H1 (cell line): ENCODE results near the gene TM9SF1. TPM values are rescaled to one million over a fixed set of nuclear protein-coding genes. Genes with fewer than 3 reads are reported as not detected.

Source experiments
- CTCF ChIA-PET: fragments of 300-600 bp; sonication (Branson Sonifier 250); formaldehyde crosslinking; loops from one replicate; lab custom pipeline; 2021; ENCODE audit not compliant: partially characterized antibody; lab: Charles Lee
- POLR2A ChIA-PET: fragments of 300-600 bp; sonication (Branson Sonifier 250); formaldehyde crosslinking; loops from one replicate; lab custom pipeline; 2021; ENCODE audit warnings: inconsistent platforms; ENCODE audit not compliant: partially characterized antibody; lab: Charles Lee
- DNase-seq, 2 experiments: peaks; one replicate each; pipeline versions ENCODE4 v3.0.0 to v3.0.0-alpha.2; 2010 to 2022; ENCODE audit warnings: low spot score in 2 of 2, low read depth in 1 of 2, mixed read lengths in 1 of 2
- FAIRE-seq: peaks from 2 replicates; lab custom pipeline; 2011; peaks lifted over from hg19 to GRCh38; lab: Jason Lieb, UNC
- H2AFZ ChIP-seq: 2 replicates; pipeline ENCODE4 v1.8.1; 2012; ENCODE audit warnings: low read length, inconsistent platforms
- H2AK5ac ChIP-seq: 2 replicates; pipeline ENCODE4 v1.6.1; 2013; ENCODE audit warnings: low read depth, low read length
- H2BK120ac ChIP-seq: replicated peaks from 2 replicates; pipeline ENCODE3; 2013; ENCODE audit warnings: low read depth, low read length, inconsistent platforms
- H2BK12ac ChIP-seq: 2 replicates; pipeline ENCODE4 v1.6.1; 2013; ENCODE audit warnings: low read depth, low read length
- H2BK15ac ChIP-seq: 2 replicates; pipeline ENCODE4 v1.6.1; 2013; ENCODE audit warnings: low read length
- H2BK20ac ChIP-seq: 2 replicates; pipeline ENCODE4 v1.6.1; 2013; ENCODE audit warnings: low read length
- H2BK5ac ChIP-seq: 2 replicates; pipeline ENCODE4 v1.6.1; 2013; ENCODE audit warnings: low read depth, low read length
- H3K14ac ChIP-seq: 2 replicates; pipeline ENCODE4 v1.6.1; 2013; ENCODE audit warnings: inconsistent platforms; ENCODE audit not compliant: insufficient read length
- H3K18ac ChIP-seq: 2 replicates; pipeline ENCODE4 v1.6.1; 2013; ENCODE audit warnings: low read length; ENCODE audit errors: extremely low read depth
- H3K23ac ChIP-seq: 2 replicates; pipeline ENCODE4 v1.6.1; 2013; ENCODE audit warnings: inconsistent platforms; ENCODE audit not compliant: insufficient read length
- H3K23me2 ChIP-seq: 2 replicates; pipeline ENCODE4 v1.6.1; 2013; ENCODE audit warnings: low read depth, low read length
- H3K27ac ChIP-seq: 2 replicates; pipeline ENCODE4 v1.6.1; 2011; ENCODE audit warnings: low read depth, low read length, inconsistent platforms
- H3K27me3 ChIP-seq, 4 experiments: replicated peaks in 1 of 4; 1 replicate in 1 of 4; 2 replicates in 3 of 4; pipeline versions ENCODE4 v1.6.1 to v1.8.1; 2011 to 2013; ENCODE audit warnings: low read length in 3 of 4, mild to moderate bottlenecking in 3 of 4, inconsistent platforms in 2 of 4, mixed read lengths in 2 of 4, moderate library complexity in 1 of 4; ENCODE audit not compliant: control insufficient read depth in 3 of 4, insufficient read depth in 3 of 4; ENCODE audit errors: extremely low read depth in 1 of 4
- H3K36me3 ChIP-seq, 4 experiments: 2 replicates each; pipeline versions ENCODE4 v1.6.1 to v1.8.1; 2011 to 2013; ENCODE audit warnings: mild to moderate bottlenecking in 4 of 4, low read length in 3 of 4, moderate library complexity in 2 of 4, control low read depth in 1 of 4, inconsistent platforms in 1 of 4; ENCODE audit not compliant: insufficient read depth in 4 of 4, control insufficient read depth in 2 of 4
- H3K4ac ChIP-seq: replicated peaks from 2 replicates; pipeline ENCODE3; 2013; ENCODE audit warnings: low read length, low read depth, mixed read lengths, inconsistent platforms; ENCODE audit not compliant: insufficient read length
- H3K4me1 ChIP-seq, 4 experiments: replicated peaks in 1 of 4; 1 replicate in 1 of 4; 2 replicates in 3 of 4; pipeline versions ENCODE4 v1.6.1 to v1.8.1; 2011 to 2013; ENCODE audit warnings: low read length in 3 of 4, inconsistent platforms in 2 of 4, mixed read lengths in 1 of 4; ENCODE audit not compliant: insufficient read depth in 4 of 4, control insufficient read depth in 3 of 4
- H3K4me2 ChIP-seq, 2 experiments: 2 replicates each; pipeline versions ENCODE4 v1.6.1 to v1.8.1; 2011 to 2013; ENCODE audit warnings: low read depth in 2 of 2, low read length in 2 of 2, control low read depth in 1 of 2, inconsistent platforms in 1 of 2, mild to moderate bottlenecking in 1 of 2; ENCODE audit not compliant: insufficient read depth in 1 of 2
- H3K4me3 ChIP-seq, 4 experiments: fragments of 200-600, 300-600 bp in 1 of 4; sonication (generic), shearing (Covaris generic), sonication (Bioruptor Twin) in 1 of 4; 2 replicates each; pipeline versions ENCODE4 v1.5.1 to v1.8.1; 2011 to 2016; ENCODE audit warnings: low read length in 4 of 4, low read depth in 3 of 4, control low read depth in 2 of 4, inconsistent platforms in 2 of 4, mild to moderate bottlenecking in 2 of 4, mixed read lengths in 1 of 4, moderate library complexity in 1 of 4; ENCODE audit not compliant: insufficient read depth in 2 of 4; ENCODE audit errors: extremely low read depth in 1 of 4
- H3K56ac ChIP-seq: replicated peaks from 2 replicates; pipeline ENCODE3; 2013; ENCODE audit warnings: low read depth, mild to moderate bottlenecking, mixed read lengths, low read length, inconsistent platforms; ENCODE audit not compliant: insufficient read length
- H3K79me1 ChIP-seq: 2 replicates; pipeline ENCODE4 v1.6.1; 2013; ENCODE audit warnings: low read depth, low read length, control low read depth
- H3K79me2 ChIP-seq, 2 experiments: 2 replicates each; pipeline versions ENCODE4 v1.6.1 to v1.8.1; 2012 to 2013; ENCODE audit warnings: low read length in 2 of 2, mild to moderate bottlenecking in 2 of 2, inconsistent platforms in 1 of 2; ENCODE audit not compliant: insufficient read depth in 2 of 2, control insufficient read depth in 1 of 2
- H3K9ac ChIP-seq, 4 experiments: replicated peaks in 1 of 4; 1 replicate in 1 of 4; 2 replicates in 3 of 4; pipeline versions ENCODE4 v1.6.1 to v1.8.1; 2011 to 2013; ENCODE audit warnings: low read depth in 3 of 4, low read length in 3 of 4, control low read depth in 2 of 4, mild to moderate bottlenecking in 2 of 4, moderate library complexity in 2 of 4, inconsistent platforms in 1 of 4; ENCODE audit errors: extremely low read depth in 1 of 4
- H3K9me3 ChIP-seq, 2 experiments: 2 replicates each; pipeline versions ENCODE4 v1.6.1 to v1.8.1; 2012 to 2013; ENCODE audit warnings: mild to moderate bottlenecking in 2 of 2, moderate library complexity in 2 of 2, control low read depth in 1 of 2, inconsistent platforms in 1 of 2, low read depth in 1 of 2, low read length in 1 of 2, mixed read lengths in 1 of 2; ENCODE audit not compliant: insufficient read depth in 2 of 2
- H4K20me1 ChIP-seq, 2 experiments: replicated peaks in 1 of 2; 2 replicates each; pipeline versions ENCODE3 to v1.8.1; 2011 to 2013; ENCODE audit warnings: inconsistent platforms in 2 of 2, low read length in 2 of 2, mild to moderate bottlenecking in 1 of 2; ENCODE audit not compliant: insufficient read depth in 2 of 2, control insufficient read depth in 1 of 2
- H4K5ac ChIP-seq: 2 replicates; pipeline ENCODE4 v1.6.1; 2013; ENCODE audit warnings: low read length, low read depth, mixed read lengths, inconsistent platforms; ENCODE audit not compliant: insufficient read length
- H4K8ac ChIP-seq: 2 replicates; pipeline ENCODE4 v1.8.0; 2013; ENCODE audit warnings: mild to moderate bottlenecking, moderate library complexity, low read length, inconsistent platforms; ENCODE audit not compliant: insufficient read depth; ENCODE audit errors: extremely low read depth
- H4K91ac ChIP-seq: replicated peaks from 2 replicates; pipeline ENCODE3; 2013; ENCODE audit warnings: low read length, mixed read lengths, inconsistent platforms; ENCODE audit not compliant: insufficient read length
- CTBP2 ChIP-seq: IDR thresholded peaks from 2 replicates; pipeline ENCODE4 v1.7.0; 2011; ENCODE audit warnings: borderline replicate concordance, mild to moderate bottlenecking, moderate library complexity, mixed read lengths, low read length; ENCODE audit not compliant: insufficient read depth, insufficient read length
- E2F6 ChIP-seq: IDR thresholded peaks from 2 replicates; pipeline ENCODE4 v1.6.1; 2012; ENCODE audit warnings: inconsistent platforms
- EGR1 ChIP-seq: IDR thresholded peaks from 2 replicates; pipeline ENCODE4 v1.6.1; 2011; ENCODE audit warnings: low read depth, low read length, borderline replicate concordance
- HDAC2 ChIP-seq, 2 experiments: fragments of 300-600 bp in 1 of 2; sonication (generic) in 1 of 2; IDR thresholded peaks; 2 replicates each; pipeline ENCODE4 v1.6.1; 2011 to 2012; ENCODE audit warnings: low read depth in 2 of 2, low read length in 2 of 2, mild to moderate bottlenecking in 2 of 2, moderate library complexity in 2 of 2, borderline replicate concordance in 1 of 2, inconsistent platforms in 1 of 2
- KDM5A ChIP-seq: fragments of 200-600 bp; IDR thresholded peaks from 2 replicates; pipeline ENCODE4 v1.7.1; 2012; ENCODE audit warnings: mild to moderate bottlenecking, low read length, inconsistent platforms, mixed read lengths
- SP4 ChIP-seq: IDR thresholded peaks from 2 replicates; pipeline ENCODE4 v1.6.1; 2012; ENCODE audit warnings: low read length, inconsistent platforms
- TAF7 ChIP-seq: optimal IDR thresholded peaks from 2 replicates; pipeline ENCODE3; 2011; ENCODE audit warnings: low read depth, mild to moderate bottlenecking, inconsistent platforms, low read length, moderate library complexity, borderline replicate concordance
- TCF12 ChIP-seq: IDR thresholded peaks from 2 replicates; pipeline ENCODE4 v1.6.1; 2011; ENCODE audit warnings: low read depth, mild to moderate bottlenecking, low read length
- TEAD4 ChIP-seq: IDR thresholded peaks from 2 replicates; pipeline ENCODE4 v1.6.1; 2012; ENCODE audit warnings: low read depth, low read length, inconsistent platforms, mixed read lengths
- WGBS, 2 experiments: shearing (Covaris generic) in 1 of 2; methylation state at CpG; one replicate each; pipeline versions ENCODE4 v1.1.6 to v1.1.7; 2013 to 2015; ENCODE audit warnings: low lambda C conversion rate in 2 of 2, mixed read lengths in 2 of 2, inconsistent platforms in 1 of 2, low coverage in 1 of 2, missing lambda C conversion rate in 1 of 2; ENCODE audit not compliant: insufficient replicate concordance in 2 of 2, insufficient coverage in 1 of 2, insufficient read length in 1 of 2; ENCODE audit errors: extremely low coverage in 1 of 2, missing lambda C conversion rate in 1 of 2; 5-methylcytosine and 5-hydroxymethylcytosine counted together
- polyA plus RNA-seq, 7 experiments: library from polyadenylated mRNA; depleted of rRNA in 3 of 7; stranded (reverse) in 5 of 7; unstranded in 2 of 7; fragments of >200 nt in 5 of 7; fragments of 200-250 nt in 2 of 7; gene quantifications; 1 replicate in 5 of 7; 2 replicates in 1 of 7; 4 replicates in 1 of 7; pipeline versions ENCODE4 v1.2.1 to v1.2.3, GENCODE V29; 2011 to 2013; ENCODE audit warnings: missing spikeins in 2 of 7, mixed read lengths in 2 of 7
- total RNA-seq: library from RNA; stranded (reverse); fragmentation: NEBNext Ultra II Directional; extraction: Animal tissue kit (Norgen Biotek cat#: 25700); gene quantifications from 2 replicates; pipeline ENCODE4 v1.2.1, GENCODE V29; 2021
- TF ChIP-seq, protein P1 (sequence below): IDR thresholded peaks from 2 replicates; pipeline ENCODE4 v1.6.1; 2011; ENCODE audit warnings: low read depth, mild to moderate bottlenecking, low read length; ENCODE audit not compliant: insufficient read depth

Gene TM9SF1
- total and polyA plus RNA-seq, 2 of the 8 experiments (the other 6 are each of a cell fraction or from before 2014, with no cell fraction given), result 22.2 to 29.2 TPM

DNA sequence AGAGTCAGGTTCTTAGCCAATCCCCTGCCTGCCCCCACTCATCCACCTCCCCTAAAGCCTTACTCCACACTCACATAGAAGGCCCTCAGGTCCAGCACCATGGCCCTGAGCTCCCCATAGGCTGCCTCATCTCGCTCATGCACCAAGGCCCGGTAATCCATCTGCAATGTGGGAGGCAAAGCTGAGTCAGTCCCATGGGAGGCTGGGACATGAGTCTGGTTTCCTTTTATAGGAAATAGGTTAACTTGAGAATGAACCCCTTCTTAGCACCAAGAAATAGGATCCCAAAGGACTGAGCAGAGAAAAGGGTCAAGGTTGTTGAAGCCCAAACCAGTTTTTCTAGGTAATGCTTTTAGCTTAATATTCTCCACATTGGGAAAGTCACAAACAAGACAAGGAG is 51.7 kb downstream of the TM9SF1 start:
- Histone ChIP-seq H3K79me2 (peaks cover 0 to 30% of the 10 kb centered on the region in 2 experiments; a peak in 3 of 4 replicates), H2BK120ac (no peak overlapping the region), H3K4me3 (no peak overlapping the region), H3K36me3 (peaks cover 8 to 20% (median 9%) of the 10 kb centered on the region in 4 experiments; a peak in 6 of 8 replicates), H3K14ac (no peak overlapping the region), H4K91ac (no peak overlapping the region), H2AK5ac (no peak overlapping the region), H2BK5ac (no peak overlapping the region), H4K20me1 (peaks cover 0 to 7% of the 10 kb centered on the region in 2 experiments), H2AFZ (no peak overlapping the region), H3K9me3 (no peaks in the 10 kb centered on the region), H3K23me2 (peaks cover 13% of the 10 kb centered on the region), H2BK15ac (no peak overlapping the region), H3K27ac (no peak overlapping the region), H4K5ac (no peak overlapping the region), H3K4ac (no peak overlapping the region), H3K23ac (no peak overlapping the region), H3K4me2 (no peak overlapping the region), H2BK12ac (no peak overlapping the region), H2BK20ac (no peak overlapping the region), H3K79me1 (peaks cover 7% of the 10 kb centered on the region; the same call in 1 of the 2 replicates), H4K8ac (no peak overlapping the region), H3K4me1 (peaks cover 3 to 10% (median 7%) of the 10 kb centered on the region in 4 experiments; a peak in 6 of 7 replicates), H3K56ac (no peak overlapping the region), H3K27me3 (no peaks in the 10 kb centered on the region), H3K18ac (no peak overlapping the region), H3K9ac (no peak overlapping the region)
- 95% methylated on average over 2 of the region's 2 CpGs; no CpG with 5 or more reads in 1 of the 2 experiments for WGBS, 2 experiments
- ChIA-PET CTCF (interaction anchor here (0.5 to 1.5 kb wide), 6 partner anchors 9 to 1115 kb away, joined by 3 to 8 read pairs (median 3); partner anchors contain the start of genes DCAF11, IRF9 and NRL), POLR2A (interaction anchor here (1.0 to 1.5 kb wide), 6 partner anchors 17 to 52 kb away, joined by 3 to 5 read pairs (median 4); partner anchors contain the start of genes DCAF11, IPO4, IRF9 and TM9SF1)
- no peak for FAIRE-seq
- TF ChIP-seq HDAC2 (IDR thresholded peaks at IDR 0.05; ENCODE audit: borderline replicate concordance in 1 of 2, low read depth in 2 of 2, low read length in 2 of 2) (no peak), TAF7 (no peak), TEAD4 (no peak), EGR1 (no peak), SP4 (no peak), KDM5A (no peak), E2F6 (no peak), CTBP2 (no peak), TCF12 (no peak)
- TF ChIP-seq, protein P1, sequence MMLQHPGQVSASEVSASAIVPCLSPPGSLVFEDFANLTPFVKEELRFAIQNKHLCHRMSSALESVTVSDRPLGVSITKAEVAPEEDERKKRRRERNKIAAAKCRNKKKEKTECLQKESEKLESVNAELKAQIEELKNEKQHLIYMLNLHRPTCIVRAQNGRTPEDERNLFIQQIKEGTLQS, result no peak
- no peak for DNase-seq
